Measurements from ENCODE around the gene TMPRSS2.
A peak's percentile ranks its signal among the peaks of the same experiment; 100 is the strongest.
"Not testable (repeated sequence)": the region's sequence is repeated elsewhere in the genome, so short reads cannot be mapped to it uniquely, and the experiment has no call there.

Gene TMPRSS2

GRCh38 chr21:41420998-41421397 lies 87.0 kb downstream of the TMPRSS2 start:
- H3K9ac ChIP-seq (ENCODE audit: low read depth, low read length, poor library complexity); H3K4ac ChIP-seq (ENCODE audit: low read length); H3K4me2 ChIP-seq (ENCODE audit: insufficient read depth, low read length, poor library complexity, severe bottlenecking); H2BK12ac ChIP-seq (ENCODE audit: low read length); H2BK120ac ChIP-seq (ENCODE audit: low read depth, low read length); H3K4me1 ChIP-seq (ENCODE audit: control insufficient read depth in 2 of 2, insufficient read depth in 1 of 2, low read depth in 1 of 2, low read length in 2 of 2); H3K27ac ChIP-seq (replicated peaks; ENCODE audit: low read length); H2BK5ac ChIP-seq (ENCODE audit: low read length); H4K8ac ChIP-seq (ENCODE audit: low read depth, low read length); H3K14ac ChIP-seq (ENCODE audit: low read length); H3K36me3 ChIP-seq (replicated peaks in 1 of 2; ENCODE audit: control insufficient read depth in 2 of 2, insufficient read depth in 2 of 2, low read length in 2 of 2); H3K79me1 ChIP-seq (ENCODE audit: low read depth, low read length); DNase-seq (ENCODE audit: low spot score); H3K18ac ChIP-seq (ENCODE audit: low read length); H3K23ac ChIP-seq (ENCODE audit: low read depth, low read length, poor library complexity); H3K4me3 ChIP-seq (ENCODE audit: low read length in 2 of 2); H2AK5ac ChIP-seq (ENCODE audit: low read depth, low read length); H2BK15ac ChIP-seq (ENCODE audit: low read length); H4K91ac ChIP-seq (ENCODE audit: low read depth, low read length, poor library complexity); H3K27me3 ChIP-seq (ENCODE audit: control insufficient read depth in 3 of 3, insufficient read depth in 3 of 3, low read depth in 1 of 3, low read length in 3 of 3); H3K9me3 ChIP-seq (replicated peaks in 1 of 2; ENCODE audit: control insufficient read depth in 2 of 2, insufficient read depth in 1 of 2, low read depth in 1 of 2, low read length in 2 of 2): not testable (repeated sequence)
- peak overlapping the region; percentile 94 for H2AFZ ChIP-seq (ENCODE audit: low read length)
- no CpG with 5 or more reads among the region's 8 CpGs for WGBS, 2 donors (ENCODE audit: extremely low coverage in 2 of 2, insufficient read length in 2 of 2, insufficient replicate concordance in 1 of 2)

GRCh38 chr21:41419921-41420862 lies 87.8 kb downstream of the TMPRSS2 start:
- peak overlapping the region; percentile 55 to 65 for H3K4me3 ChIP-seq (ENCODE audit: low read length in 2 of 2)
- H2BK12ac ChIP-seq (ENCODE audit: low read length), result peak overlapping the region; percentile 88
- H2BK5ac ChIP-seq (ENCODE audit: low read length), result peak overlapping the region; percentile 10
- peak overlapping the region; percentile 86 for H3K14ac ChIP-seq (ENCODE audit: low read length)
- no peaks in the 10 kb centered on the region for H3K27me3 ChIP-seq (ENCODE audit: control insufficient read depth in 3 of 3, insufficient read depth in 3 of 3, low read depth in 1 of 3, low read length in 3 of 3)
- no peak overlapping the region for H4K91ac ChIP-seq (ENCODE audit: low read depth, low read length, poor library complexity)
- peaks cover 0 to 2% of the 10 kb centered on the region in 2 donors for H3K4me1 ChIP-seq (ENCODE audit: control insufficient read depth in 2 of 2, insufficient read depth in 1 of 2, low read depth in 1 of 2, low read length in 2 of 2)
- no peak overlapping the region for H3K27ac ChIP-seq (replicated peaks; ENCODE audit: low read length)
- no peaks in the 10 kb centered on the region for H3K79me1 ChIP-seq (ENCODE audit: low read depth, low read length)
- no peaks in the 10 kb centered on the region for H3K36me3 ChIP-seq (replicated peaks in 1 of 2; ENCODE audit: control insufficient read depth in 2 of 2, insufficient read depth in 2 of 2, low read length in 2 of 2)
- no peak overlapping the region for H2AK5ac ChIP-seq (ENCODE audit: low read depth, low read length)
- H3K9me3 ChIP-seq (replicated peaks in 1 of 2; ENCODE audit: control insufficient read depth in 2 of 2, insufficient read depth in 1 of 2, low read depth in 1 of 2, low read length in 2 of 2), result no peaks in the 10 kb centered on the region
- H3K23ac ChIP-seq (ENCODE audit: low read depth, low read length, poor library complexity), result peak overlapping the region; percentile 90
- peak overlapping the region; percentile 94 for H2AFZ ChIP-seq (ENCODE audit: low read length)
- H4K8ac ChIP-seq (ENCODE audit: low read depth, low read length), result no peak overlapping the region
- H3K4ac ChIP-seq (ENCODE audit: low read length), result peak overlapping the region; percentile 31
- H2BK120ac ChIP-seq (ENCODE audit: low read depth, low read length), result no peak overlapping the region
- peak overlapping the region; percentile 56 for H3K9ac ChIP-seq (ENCODE audit: low read depth, low read length, poor library complexity)
- peak overlapping the region; percentile 57 for H3K4me2 ChIP-seq (ENCODE audit: insufficient read depth, low read length, poor library complexity, severe bottlenecking)
- peak overlapping the region; percentile 91 for H3K18ac ChIP-seq (ENCODE audit: low read length)
- DNase-seq (ENCODE audit: low spot score), result peak; percentile 38
- WGBS, 2 donors (ENCODE audit: extremely low coverage in 2 of 2, insufficient read length in 2 of 2, insufficient replicate concordance in 1 of 2), result no CpG with 5 or more reads among the region's 54 CpGs
- H2BK15ac ChIP-seq (ENCODE audit: low read length), result peak overlapping the region; percentile 45

GRCh38 chr21:41418956-41419680 lies 88.8 kb downstream of the TMPRSS2 start:
- peaks cover 0 to 2% of the 10 kb centered on the region in 2 donors for H3K4me1 ChIP-seq (ENCODE audit: control insufficient read depth in 2 of 2, insufficient read depth in 1 of 2, low read depth in 1 of 2, low read length in 2 of 2)
- H2AK5ac ChIP-seq (ENCODE audit: low read depth, low read length), result no peak overlapping the region
- H3K14ac ChIP-seq (ENCODE audit: low read length), result no peak overlapping the region
- no peak overlapping the region for H2BK5ac ChIP-seq (ENCODE audit: low read length)
- no peak overlapping the region for H3K9ac ChIP-seq (ENCODE audit: low read depth, low read length, poor library complexity)
- no peak overlapping the region for H3K4me2 ChIP-seq (ENCODE audit: insufficient read depth, low read length, poor library complexity, severe bottlenecking)
- no peak overlapping the region for H3K4me3 ChIP-seq (ENCODE audit: low read length in 2 of 2)
- no peak overlapping the region for H2BK15ac ChIP-seq (ENCODE audit: low read length)
- WGBS, 2 donors (ENCODE audit: extremely low coverage in 2 of 2, insufficient read length in 2 of 2, insufficient replicate concordance in 1 of 2), result no CpG with 5 or more reads among the region's 11 CpGs
- DNase-seq (ENCODE audit: low spot score), result no peak
- no peaks in the 10 kb centered on the region for H3K9me3 ChIP-seq (replicated peaks in 1 of 2; ENCODE audit: control insufficient read depth in 2 of 2, insufficient read depth in 1 of 2, low read depth in 1 of 2, low read length in 2 of 2)
- H3K79me1 ChIP-seq (ENCODE audit: low read depth, low read length), result no peaks in the 10 kb centered on the region
- no peak overlapping the region for H4K8ac ChIP-seq (ENCODE audit: low read depth, low read length)
- no peak overlapping the region for H3K18ac ChIP-seq (ENCODE audit: low read length)
- H2BK120ac ChIP-seq (ENCODE audit: low read depth, low read length), result no peak overlapping the region
- H3K36me3 ChIP-seq (replicated peaks in 1 of 2; ENCODE audit: control insufficient read depth in 2 of 2, insufficient read depth in 2 of 2, low read length in 2 of 2), result no peaks in the 10 kb centered on the region
- no peak overlapping the region for H4K91ac ChIP-seq (ENCODE audit: low read depth, low read length, poor library complexity)
- H3K27me3 ChIP-seq (ENCODE audit: control insufficient read depth in 3 of 3, insufficient read depth in 3 of 3, low read depth in 1 of 3, low read length in 3 of 3), result no peaks in the 10 kb centered on the region
- no peak overlapping the region for H2AFZ ChIP-seq (ENCODE audit: low read length)
- H3K27ac ChIP-seq (replicated peaks; ENCODE audit: low read length), result no peak overlapping the region
- H3K4ac ChIP-seq (ENCODE audit: low read length), result no peak overlapping the region
- no peak overlapping the region for H3K23ac ChIP-seq (ENCODE audit: low read depth, low read length, poor library complexity)
- no peak overlapping the region for H2BK12ac ChIP-seq (ENCODE audit: low read length)

- Histone ChIP-seq H3K4ac (ENCODE audit: low read length) (no peak overlapping the region), H3K14ac (ENCODE audit: low read length) (no peak overlapping the region), H3K36me3 (replicated peaks in 1 of 2; ENCODE audit: control insufficient read depth in 2 of 2, insufficient read depth in 2 of 2, low read length in 2 of 2) (no peaks in the 10 kb centered on the region), H3K79me1 (ENCODE audit: low read depth, low read length) (no peaks in the 10 kb centered on the region), H3K27ac (replicated peaks; ENCODE audit: low read length) (no peak overlapping the region), H3K27me3 (ENCODE audit: control insufficient read depth in 3 of 3, insufficient read depth in 3 of 3, low read depth in 1 of 3, low read length in 3 of 3) (no peaks in the 10 kb centered on the region), H3K23ac (ENCODE audit: low read depth, low read length, poor library complexity) (no peak overlapping the region), H2AK5ac (ENCODE audit: low read depth, low read length) (no peak overlapping the region), H2BK12ac (ENCODE audit: low read length) (no peak overlapping the region), H2BK120ac (ENCODE audit: low read depth, low read length) (no peak overlapping the region), H3K9me3 (replicated peaks in 1 of 2; ENCODE audit: control insufficient read depth in 2 of 2, insufficient read depth in 1 of 2, low read depth in 1 of 2, low read length in 2 of 2) (no peaks in the 10 kb centered on the region), H3K4me1 (ENCODE audit: control insufficient read depth in 2 of 2, insufficient read depth in 1 of 2, low read depth in 1 of 2, low read length in 2 of 2) (peaks cover 0 to 2% of the 10 kb centered on the region in 2 donors), H2AFZ (ENCODE audit: low read length) (no peak overlapping the region), H4K91ac (ENCODE audit: low read depth, low read length, poor library complexity) (no peak overlapping the region), H2BK15ac (ENCODE audit: low read length) (no peak overlapping the region), H3K4me3 (ENCODE audit: low read length in 2 of 2) (no peak overlapping the region), H4K8ac (ENCODE audit: low read depth, low read length) (no peak overlapping the region), H3K9ac (ENCODE audit: low read depth, low read length, poor library complexity) (no peak overlapping the region), H2BK5ac (ENCODE audit: low read length) (no peak overlapping the region), H3K18ac (ENCODE audit: low read length) (no peak overlapping the region), H3K4me2 (ENCODE audit: insufficient read depth, low read length, poor library complexity, severe bottlenecking) (no peak overlapping the region)
- DNase-seq (ENCODE audit: low spot score), result no peak
- no CpG with 5 or more reads among the region's 6 CpGs for WGBS, 2 donors (ENCODE audit: extremely low coverage in 2 of 2, insufficient read length in 2 of 2, insufficient replicate concordance in 1 of 2)
Observed at GRCh38 chr21:41418393-41418792, 89.6 kb downstream of the TMPRSS2 start.

Data from neuronal stem cell (in vitro differentiated cells).